Endothelial cell of umbilical vein (primary cell): ENCODE measurements around the gene XIAP. TPM values are rescaled to one million over a fixed set of nuclear protein-coding genes. Genes with fewer than 3 reads are reported as not detected.

Experiments
- BruUV-seq: library from RNA; stranded (reverse); fragments of 400-500 nt; replicated peaks from 2 replicates; lab custom pipeline; 2021; lab: Mats Ljungman, UMichigan
- CTCF ChIA-PET: fragments of 300-600, 350-600 bp; sonication (Branson Sonifier 250); formaldehyde crosslinking; loops from one replicate; lab custom pipeline; 2021; ENCODE audit warnings: antibody characterized with exemption, inconsistent platforms; lab: Charles Lee
- POLR2A ChIA-PET: fragments of 300-600, 350-600 bp; sonication (Branson Sonifier 250); formaldehyde crosslinking; loops from one replicate; lab custom pipeline; 2021; ENCODE audit warnings: antibody characterized with exemption, inconsistent platforms; lab: Charles Lee
- DNase-seq: peaks from one replicate; pipeline ENCODE4 v3.0.0-alpha.2; 2011; ENCODE audit warnings: low read depth, low spot score
- FAIRE-seq: peaks from 2 replicates; lab custom pipeline; 2011; peaks lifted over from hg19 to GRCh38; lab: Jason Lieb, UNC
- H2AFZ ChIP-seq: 2 replicates; pipeline ENCODE4 v1.6.0; 2012; ENCODE audit warnings: low read depth, low read length, control low read depth, inconsistent platforms
- H3K27ac ChIP-seq: 2 replicates; pipeline ENCODE4 v1.5.1; 2011; ENCODE audit warnings: low read depth, mild to moderate bottlenecking, control low read depth, low read length, moderate library complexity; ENCODE audit not compliant: insufficient read depth
- H3K27me3 ChIP-seq, 2 experiments: 2 replicates each; pipeline versions ENCODE4 v1.6.0 to v1.6.1; 2011; ENCODE audit warnings: low read length in 2 of 2, mixed read lengths in 1 of 2; ENCODE audit not compliant: control insufficient read depth in 2 of 2, insufficient read depth in 2 of 2
- H3K36me3 ChIP-seq, 2 experiments: 2 replicates in 1 of 2; 3 replicates in 1 of 2; pipeline ENCODE4 v1.5.1; 2011; ENCODE audit warnings: low read length in 2 of 2, mild to moderate bottlenecking in 1 of 2, moderate library complexity in 1 of 2; ENCODE audit not compliant: control insufficient read depth in 2 of 2, insufficient read depth in 2 of 2; ENCODE audit errors: extremely low read depth in 1 of 2
- H3K4me1 ChIP-seq: 3 replicates; pipeline ENCODE4 v1.5.1; 2011; ENCODE audit warnings: mild to moderate bottlenecking, low read length; ENCODE audit not compliant: control insufficient read depth, insufficient read depth; ENCODE audit errors: extremely low read depth
- H3K4me2 ChIP-seq: 2 replicates; pipeline ENCODE4 v1.6.1; 2011; ENCODE audit warnings: low read length, control low read depth, mixed read lengths; ENCODE audit not compliant: insufficient read depth
- H3K4me3 ChIP-seq, 3 experiments: fragments of 200-600 bp in 1 of 3; sonication (generic), shearing (Covaris generic) in 1 of 3; replicated peaks in 1 of 3; 2 replicates each; pipeline ENCODE4 v1.5.1; 2011 to 2016; ENCODE audit warnings: control low read depth in 3 of 3, low read length in 3 of 3, mild to moderate bottlenecking in 2 of 3, inconsistent platforms in 1 of 3, low read depth in 1 of 3, moderate library complexity in 1 of 3; ENCODE audit not compliant: insufficient read depth in 1 of 3
- H3K79me2 ChIP-seq: 2 replicates; pipeline ENCODE4 v1.6.0; 2012; ENCODE audit warnings: low read length, inconsistent platforms; ENCODE audit not compliant: control insufficient read depth, insufficient read depth
- H3K9ac ChIP-seq: replicated peaks from 2 replicates; pipeline ENCODE3; 2011; ENCODE audit warnings: low read length, control low read depth; ENCODE audit not compliant: insufficient read depth; ENCODE audit errors: extremely low read depth
- H3K9me1 ChIP-seq: replicated peaks from 3 replicates; pipeline ENCODE4 v1.6.0; 2011; ENCODE audit warnings: mild to moderate bottlenecking, low read length; ENCODE audit not compliant: control insufficient read depth, insufficient read depth; ENCODE audit errors: extremely low read depth
- H3K9me3 ChIP-seq: replicated peaks from 2 replicates; pipeline ENCODE4 v1.5.1; 2012; ENCODE audit warnings: low read length, inconsistent platforms; ENCODE audit not compliant: control insufficient read depth, insufficient read depth
- H4K20me1 ChIP-seq: replicated peaks from 2 replicates; pipeline ENCODE3; 2011; ENCODE audit warnings: mild to moderate bottlenecking, low read length; ENCODE audit not compliant: control insufficient read depth, insufficient read depth; ENCODE audit errors: extremely low read depth
- CTCF ChIP-seq, 2 donors: IDR thresholded peaks; 1 replicate in 1 of 2; 2 replicates in 1 of 2; pipeline ENCODE4 v1.5.1; 2011; ENCODE audit warnings: low read length in 2 of 2, mild to moderate bottlenecking in 2 of 2, moderate library complexity in 2 of 2, control low read depth in 1 of 2, inconsistent platforms in 1 of 2, low read depth in 1 of 2; ENCODE audit not compliant: insufficient read depth in 1 of 2; ENCODE audit errors: extremely low read depth in 1 of 2
- EZH2 ChIP-seq: IDR thresholded peaks from 2 replicates; pipeline ENCODE4 v1.6.1; 2012; ENCODE audit warnings: borderline replicate concordance, low read depth, mild to moderate bottlenecking, moderate library complexity, low read length, inconsistent platforms; ENCODE audit not compliant: severe bottlenecking
- FOS ChIP-seq: IDR thresholded peaks from 2 replicates; pipeline ENCODE4 v1.6.1; 2011; ENCODE audit warnings: mild to moderate bottlenecking, low read length, moderate library complexity, borderline replicate concordance; ENCODE audit not compliant: insufficient read depth
- GATA2 ChIP-seq: IDR thresholded peaks from 2 replicates; pipeline ENCODE4 v1.7.0; 2011; ENCODE audit warnings: low read depth, mild to moderate bottlenecking, moderate library complexity, mixed read lengths, low read length; ENCODE audit not compliant: insufficient read length, insufficient read depth
- JUN ChIP-seq: IDR thresholded peaks from 2 replicates; pipeline ENCODE4 v1.6.1; 2011; ENCODE audit warnings: borderline replicate concordance, low read depth; ENCODE audit not compliant: insufficient read length, insufficient read depth
- MAX ChIP-seq: IDR thresholded peaks from 2 replicates; pipeline ENCODE4 v1.6.1; 2011; ENCODE audit not compliant: insufficient read depth, insufficient read length
- MYC ChIP-seq: IDR thresholded peaks from one replicate; pipeline ENCODE4 v1.6.1; 2011; ENCODE audit warnings: mild to moderate bottlenecking, low read depth, low read length
- POLR2A ChIP-seq: IDR thresholded peaks from 2 replicates; pipeline ENCODE4 v1.6.1; 2012; ENCODE audit warnings: low read depth, mild to moderate bottlenecking, control low read depth, low read length
- POLR2AphosphoS5 ChIP-seq: IDR thresholded peaks from 2 replicates; pipeline ENCODE4 v1.6.1; 2012; ENCODE audit warnings: low read depth, mild to moderate bottlenecking, control low read depth, low read length, moderate library complexity; ENCODE audit not compliant: insufficient read depth
- dilution Hi-C: fragments of 300-500 bp; cut with MboI; formaldehyde crosslinking; loops from one replicate; pipeline ENCODE4 v1.15.0; 2019; ENCODE audit warnings: low sequenced_read_pairs; ENCODE audit not compliant: extremely low pct_ligation_motif_present
- intact Hi-C: fragments of 100-400 bp; cut with micrococcal nuclease; formaldehyde crosslinking; loops from one replicate; pipeline ENCODE4 v1.10.0; 2022
- polyA plus RNA-seq, 4 experiments: library from polyadenylated mRNA; depleted of rRNA in 3 of 4; stranded (reverse) in 3 of 4; unstranded in 1 of 4; fragments of >200 nt; gene quantifications; 2 replicates each; pipeline versions ENCODE4 v1.2.1 to v1.2.3, GENCODE V29; 2011 to 2012; ENCODE audit warnings: missing spikeins in 1 of 4
- total RNA-seq: library from RNA; stranded (reverse); gene quantifications from 2 replicates; pipeline ENCODE4 v1.2.3, GENCODE V29; 2021

Gene XIAP
- total and polyA plus RNA-seq, 2 donors (not counting 3 experiments of a cell fraction or from before 2014, with no cell fraction given) = 8.1 to 38.3 TPM

GRCh38 chrX:123822965-123823364, 36.9 kb upstream of the XIAP start:
- H2AFZ ChIP-seq = no peak overlapping the region
- ChIA-PET CTCF (no interaction called here), POLR2A (no interaction called here)
- H3K9me1 ChIP-seq = no peaks in the 10 kb centered on the region
- H3K36me3 ChIP-seq = no peaks in the 10 kb centered on the region
- H3K9me3 ChIP-seq = no peaks in the 10 kb centered on the region
- DNase-seq = no peak
- H3K9ac ChIP-seq = no peak overlapping the region
- no peak for FAIRE-seq
- no peaks in the 10 kb centered on the region for H4K20me1 ChIP-seq
- H3K27me3 ChIP-seq = no peaks in the 10 kb centered on the region
- TF ChIP-seq POLR2A = no peak
- TF ChIP-seq FOS = no peak
- no peak for TF ChIP-seq EZH2
- no peak for TF ChIP-seq CTCF (IDR thresholded peaks at IDR 0.05; ENCODE audit: extremely low read depth in 1 of 2, insufficient read depth in 1 of 2, low read depth in 1 of 2, low read length in 2 of 2)
- TF ChIP-seq POLR2AphosphoS5 = no peak
- TF ChIP-seq GATA2 = no peak
- TF ChIP-seq MAX = no peak
- TF ChIP-seq JUN = no peak
- no peak for TF ChIP-seq MYC
- peaks cover 10% of the 10 kb centered on the region for H3K4me1 ChIP-seq
- H3K4me2 ChIP-seq = no peak overlapping the region
- no peak overlapping the region for H3K27ac ChIP-seq
- H3K79me2 ChIP-seq = no peaks in the 10 kb centered on the region
- dilution Hi-C loops = no loop called here
- intact Hi-C loops = no loop called here
- BruUV-seq = no TSS peak
- H3K4me3 ChIP-seq = no peak overlapping the region
